HL-60 (cell line): ENCODE data around the gene FOXO3.
"Not testable (repeated sequence)": the region's sequence is repeated elsewhere in the genome, so short reads cannot be mapped to it uniquely, and the experiment has no call there.

ENCODE experiments used
- DNase-seq, 2 experiments: peaks; one replicate each; pipeline ENCODE4 v3.0.0-alpha.2; 2010 to 2020; ENCODE audit warnings: low read depth in 1 of 2, low spot score in 1 of 2
- H3K27ac ChIP-seq: fragments of 250-450 bp; sonication (Bioruptor Pico); replicated peaks from 2 replicates; pipeline ENCODE4 v1.5.1; 2020; ENCODE audit warnings: mild to moderate bottlenecking, moderate library complexity
- H3K27me3 ChIP-seq: fragments of 250-450 bp; sonication (Bioruptor Pico); 2 replicates; pipeline ENCODE4 v1.5.1; 2021; ENCODE audit warnings: mild to moderate bottlenecking, moderate library complexity; ENCODE audit not compliant: insufficient read depth, poor library complexity, severe bottlenecking
- H3K4me3 ChIP-seq: replicated peaks from 2 replicates; pipeline ENCODE4 v1.5.1; 2011; ENCODE audit warnings: mild to moderate bottlenecking, control low read depth, low read length; ENCODE audit not compliant: insufficient read depth
- GABPA ChIP-seq: IDR thresholded peaks from 2 replicates; pipeline ENCODE4 v1.6.1; 2012; ENCODE audit warnings: low read depth
- POLR2AphosphoS5 ChIP-seq: IDR thresholded peaks from 2 replicates; pipeline ENCODE4 v1.6.1; 2012; ENCODE audit warnings: low read depth
- SPI1 ChIP-seq: IDR thresholded peaks from 2 replicates; pipeline ENCODE4 v1.6.1; 2012; ENCODE audit warnings: low read depth, mild to moderate bottlenecking, borderline replicate concordance
- TF ChIP-seq, protein P1 (sequence below): IDR thresholded peaks from 2 replicates; pipeline ENCODE4 v1.6.1; 2012; ENCODE audit warnings: low read depth; ENCODE audit not compliant: insufficient replicate concordance
- TF ChIP-seq, protein P2 (sequence below): IDR thresholded peaks from one replicate; pipeline ENCODE4 v1.5.1; 2011; ENCODE audit warnings: low read length, control low read depth, inconsistent platforms; ENCODE audit not compliant: insufficient read depth

FOXO3 gene

DNA sequence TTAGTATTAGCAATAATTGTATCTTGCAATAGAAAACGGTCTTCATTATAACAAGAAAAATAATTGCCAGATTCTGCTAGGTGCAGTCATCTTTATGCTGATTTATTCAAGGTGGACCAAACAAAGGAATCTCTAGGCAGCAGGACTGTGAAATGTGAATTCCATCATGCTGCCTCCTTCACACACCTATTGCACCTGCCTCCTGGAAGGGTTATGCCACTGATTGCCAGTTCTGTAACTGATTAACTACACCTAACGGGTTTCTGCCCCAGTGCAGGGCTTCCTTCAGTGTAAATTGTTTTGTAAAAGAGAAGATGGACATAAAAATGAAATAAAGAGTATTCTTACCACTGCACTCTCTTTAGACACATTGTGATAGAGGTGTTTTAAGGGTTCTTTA, 96.1 kb downstream of the FOXO3 start:
- Histone ChIP-seq H3K4me3 (no peak overlapping the region), H3K27ac (no peak overlapping the region)

DNA sequence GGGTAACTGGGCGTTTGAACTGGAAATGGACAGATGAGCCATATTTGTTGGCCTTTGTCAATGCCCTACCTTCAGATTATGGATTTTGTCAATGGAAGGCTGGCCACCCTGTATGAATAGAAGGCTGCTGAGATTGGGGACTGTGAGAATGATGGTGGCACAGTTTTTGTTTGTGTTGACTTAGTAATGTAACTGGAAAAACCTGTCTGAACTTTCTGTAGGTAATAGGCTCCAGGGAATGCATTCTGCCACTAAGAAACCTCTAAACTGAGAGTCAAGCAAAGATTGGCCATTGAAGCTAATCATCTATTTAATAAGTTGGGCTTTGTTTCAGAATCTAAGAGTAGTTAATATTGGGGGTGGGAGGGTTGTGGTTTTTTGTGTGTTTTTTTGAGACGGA, 97.5 kb downstream of the FOXO3 start:
- DNase-seq: no peak
- H3K27me3 ChIP-seq: no peaks in the 10 kb centered on the region
- no peak overlapping the region for H3K27ac ChIP-seq
- no peak overlapping the region for H3K4me3 ChIP-seq
- TF ChIP-seq, protein P1, sequence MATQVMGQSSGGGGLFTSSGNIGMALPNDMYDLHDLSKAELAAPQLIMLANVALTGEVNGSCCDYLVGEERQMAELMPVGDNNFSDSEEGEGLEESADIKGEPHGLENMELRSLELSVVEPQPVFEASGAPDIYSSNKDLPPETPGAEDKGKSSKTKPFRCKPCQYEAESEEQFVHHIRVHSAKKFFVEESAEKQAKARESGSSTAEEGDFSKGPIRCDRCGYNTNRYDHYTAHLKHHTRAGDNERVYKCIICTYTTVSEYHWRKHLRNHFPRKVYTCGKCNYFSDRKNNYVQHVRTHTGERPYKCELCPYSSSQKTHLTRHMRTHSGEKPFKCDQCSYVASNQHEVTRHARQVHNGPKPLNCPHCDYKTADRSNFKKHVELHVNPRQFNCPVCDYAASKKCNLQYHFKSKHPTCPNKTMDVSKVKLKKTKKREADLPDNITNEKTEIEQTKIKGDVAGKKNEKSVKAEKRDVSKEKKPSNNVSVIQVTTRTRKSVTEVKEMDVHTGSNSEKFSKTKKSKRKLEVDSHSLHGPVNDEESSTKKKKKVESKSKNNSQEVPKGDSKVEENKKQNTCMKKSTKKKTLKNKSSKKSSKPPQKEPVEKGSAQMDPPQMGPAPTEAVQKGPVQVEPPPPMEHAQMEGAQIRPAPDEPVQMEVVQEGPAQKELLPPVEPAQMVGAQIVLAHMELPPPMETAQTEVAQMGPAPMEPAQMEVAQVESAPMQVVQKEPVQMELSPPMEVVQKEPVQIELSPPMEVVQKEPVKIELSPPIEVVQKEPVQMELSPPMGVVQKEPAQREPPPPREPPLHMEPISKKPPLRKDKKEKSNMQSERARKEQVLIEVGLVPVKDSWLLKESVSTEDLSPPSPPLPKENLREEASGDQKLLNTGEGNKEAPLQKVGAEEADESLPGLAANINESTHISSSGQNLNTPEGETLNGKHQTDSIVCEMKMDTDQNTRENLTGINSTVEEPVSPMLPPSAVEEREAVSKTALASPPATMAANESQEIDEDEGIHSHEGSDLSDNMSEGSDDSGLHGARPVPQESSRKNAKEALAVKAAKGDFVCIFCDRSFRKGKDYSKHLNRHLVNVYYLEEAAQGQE: no peak

More for the DNA sequence above, 96.1 kb downstream of the FOXO3 start:
- no peaks in the 10 kb centered on the region for H3K27me3 ChIP-seq
- TF ChIP-seq, protein P2, sequence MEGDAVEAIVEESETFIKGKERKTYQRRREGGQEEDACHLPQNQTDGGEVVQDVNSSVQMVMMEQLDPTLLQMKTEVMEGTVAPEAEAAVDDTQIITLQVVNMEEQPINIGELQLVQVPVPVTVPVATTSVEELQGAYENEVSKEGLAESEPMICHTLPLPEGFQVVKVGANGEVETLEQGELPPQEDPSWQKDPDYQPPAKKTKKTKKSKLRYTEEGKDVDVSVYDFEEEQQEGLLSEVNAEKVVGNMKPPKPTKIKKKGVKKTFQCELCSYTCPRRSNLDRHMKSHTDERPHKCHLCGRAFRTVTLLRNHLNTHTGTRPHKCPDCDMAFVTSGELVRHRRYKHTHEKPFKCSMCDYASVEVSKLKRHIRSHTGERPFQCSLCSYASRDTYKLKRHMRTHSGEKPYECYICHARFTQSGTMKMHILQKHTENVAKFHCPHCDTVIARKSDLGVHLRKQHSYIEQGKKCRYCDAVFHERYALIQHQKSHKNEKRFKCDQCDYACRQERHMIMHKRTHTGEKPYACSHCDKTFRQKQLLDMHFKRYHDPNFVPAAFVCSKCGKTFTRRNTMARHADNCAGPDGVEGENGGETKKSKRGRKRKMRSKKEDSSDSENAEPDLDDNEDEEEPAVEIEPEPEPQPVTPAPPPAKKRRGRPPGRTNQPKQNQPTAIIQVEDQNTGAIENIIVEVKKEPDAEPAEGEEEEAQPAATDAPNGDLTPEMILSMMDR: no peak
- TF ChIP-seq, protein P1: no peak
- DNase-seq: no peak

DNA sequence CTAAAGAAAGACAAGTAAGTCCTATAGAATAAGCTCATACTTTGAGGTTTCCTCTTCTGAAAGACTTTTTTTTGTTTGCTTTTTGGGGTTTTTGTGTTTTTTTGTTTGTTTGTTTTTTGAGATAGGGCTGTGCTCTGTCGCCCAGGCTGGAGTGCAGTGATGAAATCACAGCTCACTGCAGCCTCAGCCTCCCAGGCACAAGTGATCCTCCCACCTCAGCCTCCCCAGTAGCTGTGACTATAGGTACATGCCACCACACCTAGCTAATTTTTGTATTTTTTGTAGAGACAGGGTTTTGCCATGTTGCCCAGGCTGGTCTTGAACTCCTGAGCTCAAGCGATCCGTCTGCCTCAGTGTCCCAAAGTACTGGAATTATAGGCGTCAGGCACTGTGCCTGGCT, 98.1 kb downstream of the FOXO3 start:
- not testable (repeated sequence) for H3K27me3 ChIP-seq, H3K27ac ChIP-seq, H3K4me3 ChIP-seq, DNase-seq

DNA sequence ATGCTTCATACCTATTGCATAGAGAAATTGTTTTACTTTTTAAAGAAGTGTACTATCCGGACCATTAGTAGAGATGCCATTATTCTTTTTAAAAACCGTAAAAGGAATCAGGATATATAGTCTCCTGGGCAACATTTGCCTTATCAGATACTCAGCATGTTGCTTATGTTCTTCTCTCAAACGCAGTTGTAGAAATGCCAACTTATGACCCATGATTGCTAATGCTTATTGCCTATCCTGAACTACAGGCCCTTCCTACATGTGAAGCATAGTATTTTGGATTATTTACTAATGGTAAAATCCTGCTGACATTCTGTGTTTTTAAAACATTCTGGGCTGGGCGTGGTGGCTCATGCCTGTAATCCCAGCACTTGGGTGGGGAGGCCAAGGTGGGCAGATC, 99.5 kb downstream of the FOXO3 start:
- TF ChIP-seq SPI1 (no peak), GABPA (no peak), POLR2AphosphoS5 (no peak)
- TF ChIP-seq, protein P2: no peak
- TF ChIP-seq, protein P1: no peak
- Histone ChIP-seq H3K27me3 (no peaks in the 10 kb centered on the region), H3K4me3 (no peak overlapping the region), H3K27ac (no peak overlapping the region)
- no peak for DNase-seq
